Measurements from ENCODE around the gene SORCS2. TPM values are rescaled to one million over a fixed set of nuclear protein-coding genes. Genes with fewer than 3 reads are reported as not detected.

SORCS2 gene
- total RNA-seq, 2 experiments from 2014 or later, result not detected

- Mint-ChIP-seq H3K27me3 (peaks cover 46% of the 10 kb centered on the region), H3K4me1 (no peaks in the 10 kb centered on the region), H3K9me3 (no peaks in the 10 kb centered on the region), H3K4me3 (no peak overlapping the region), H3K36me3 (no peaks in the 10 kb centered on the region), H3K27ac (no peak overlapping the region)
- no peak for DNase-seq
Observed at GRCh38 chr4:7521666-7522065, 329.3 kb downstream of the SORCS2 start.

GRCh38 chr4:7522452-7523220 is 330.3 kb downstream of the SORCS2 start:
- H3K27ac Mint-ChIP-seq, result no peak overlapping the region
- no peak overlapping the region for H3K4me3 Mint-ChIP-seq
- peaks cover 46% of the 10 kb centered on the region for H3K27me3 Mint-ChIP-seq
- H3K36me3 Mint-ChIP-seq, result no peaks in the 10 kb centered on the region
- H3K4me1 Mint-ChIP-seq, result no peaks in the 10 kb centered on the region
- DNase-seq, result no peak
- no peaks in the 10 kb centered on the region for H3K9me3 Mint-ChIP-seq

DNA sequence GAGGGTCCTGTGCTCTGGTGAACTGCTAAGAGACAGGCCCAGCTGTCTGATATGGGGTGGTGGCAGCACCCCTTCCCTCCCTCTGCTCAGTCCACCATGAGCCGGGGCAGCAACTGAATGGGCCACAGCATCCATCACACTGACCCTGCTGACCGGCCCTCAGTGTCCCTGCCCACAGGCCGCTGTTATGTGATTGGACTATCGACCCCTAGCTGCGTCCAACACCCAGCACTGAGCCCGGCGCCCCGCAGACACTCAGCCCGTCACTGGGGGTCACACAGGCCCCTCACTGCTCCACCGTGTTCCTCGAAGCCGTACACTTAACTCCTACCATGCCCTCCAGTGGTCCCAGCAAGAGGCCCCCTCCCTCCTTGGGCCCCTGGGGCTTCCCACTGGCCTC is 331.2 kb downstream of the SORCS2 start:
- H3K9me3 Mint-ChIP-seq, result no peaks in the 10 kb centered on the region
- no peak overlapping the region for H3K4me3 Mint-ChIP-seq
- no peak for DNase-seq
- no peaks in the 10 kb centered on the region for H3K36me3 Mint-ChIP-seq
- H3K27ac Mint-ChIP-seq, result no peak overlapping the region
- no peaks in the 10 kb centered on the region for H3K4me1 Mint-ChIP-seq
- peaks cover 50% of the 10 kb centered on the region for H3K27me3 Mint-ChIP-seq

DNA sequence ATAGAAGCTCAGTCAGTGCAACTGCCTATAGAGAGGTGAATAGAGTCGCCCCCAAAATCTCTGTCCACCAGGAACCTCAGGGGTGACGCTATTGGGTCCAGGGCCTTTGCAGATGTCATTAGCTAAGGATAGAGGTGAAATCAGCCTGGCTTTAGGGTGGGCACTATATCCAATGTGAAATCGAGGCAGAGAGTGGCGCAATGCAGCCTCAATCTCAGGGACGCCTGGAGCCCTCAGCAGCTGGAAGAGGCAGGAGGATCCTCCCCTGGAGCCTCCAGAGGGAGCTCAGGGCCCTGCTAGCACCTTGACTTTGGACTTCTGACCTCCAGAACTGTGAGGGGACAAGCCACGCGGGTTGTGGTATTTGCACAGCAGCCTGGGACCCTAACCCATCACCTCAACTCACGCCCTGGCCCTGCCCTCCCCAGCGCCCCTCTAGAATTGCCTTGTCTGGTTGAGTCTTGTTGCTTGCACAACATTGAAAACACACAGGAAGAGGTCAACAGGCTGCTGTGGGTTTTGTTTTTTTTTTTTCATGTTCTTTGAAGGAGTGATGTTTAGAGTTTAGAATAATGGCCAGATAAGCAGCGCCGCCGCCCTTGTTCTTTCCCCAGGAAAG is 331.8 kb downstream of the SORCS2 start:
- Mint-ChIP-seq H3K9me3 (no peaks in the 10 kb centered on the region), H3K4me1 (no peaks in the 10 kb centered on the region), H3K4me3 (no peak overlapping the region), H3K27me3 (peaks cover 48% of the 10 kb centered on the region), H3K36me3 (no peaks in the 10 kb centered on the region), H3K27ac (no peak overlapping the region)
- no peak for DNase-seq

DNA sequence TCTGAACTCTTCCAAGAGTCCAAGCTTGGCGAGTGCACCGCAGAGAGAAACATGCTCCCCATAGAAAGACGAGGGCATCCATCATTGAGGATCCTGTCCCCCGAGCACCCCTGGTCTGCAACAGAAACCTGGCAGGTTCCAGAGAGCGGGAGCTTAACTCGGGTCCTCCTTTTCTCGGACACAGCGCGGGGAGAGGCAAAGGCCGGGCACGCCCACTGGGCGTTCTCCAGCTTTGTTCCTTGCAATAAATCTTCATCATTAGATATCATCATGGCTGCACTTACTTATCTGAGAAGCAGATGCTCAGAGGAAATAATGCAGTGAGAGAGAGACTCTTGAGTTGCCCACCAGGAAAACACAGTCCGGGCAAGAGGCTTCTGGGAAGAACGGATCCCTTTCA is 332.5 kb downstream of the SORCS2 start:
- no peaks in the 10 kb centered on the region for H3K4me1 Mint-ChIP-seq
- no peak for DNase-seq
- no peaks in the 10 kb centered on the region for H3K36me3 Mint-ChIP-seq
- peaks cover 44% of the 10 kb centered on the region for H3K27me3 Mint-ChIP-seq
- no peaks in the 10 kb centered on the region for H3K9me3 Mint-ChIP-seq
- no peak overlapping the region for H3K4me3 Mint-ChIP-seq
- no peak overlapping the region for H3K27ac Mint-ChIP-seq

- Mint-ChIP-seq H3K36me3 (no peaks in the 10 kb centered on the region), H3K4me1 (no peaks in the 10 kb centered on the region)
- DNase-seq, result no peak
Observed at GRCh38 chr4:7526491-7526890, 334.2 kb downstream of the SORCS2 start.

DNA sequence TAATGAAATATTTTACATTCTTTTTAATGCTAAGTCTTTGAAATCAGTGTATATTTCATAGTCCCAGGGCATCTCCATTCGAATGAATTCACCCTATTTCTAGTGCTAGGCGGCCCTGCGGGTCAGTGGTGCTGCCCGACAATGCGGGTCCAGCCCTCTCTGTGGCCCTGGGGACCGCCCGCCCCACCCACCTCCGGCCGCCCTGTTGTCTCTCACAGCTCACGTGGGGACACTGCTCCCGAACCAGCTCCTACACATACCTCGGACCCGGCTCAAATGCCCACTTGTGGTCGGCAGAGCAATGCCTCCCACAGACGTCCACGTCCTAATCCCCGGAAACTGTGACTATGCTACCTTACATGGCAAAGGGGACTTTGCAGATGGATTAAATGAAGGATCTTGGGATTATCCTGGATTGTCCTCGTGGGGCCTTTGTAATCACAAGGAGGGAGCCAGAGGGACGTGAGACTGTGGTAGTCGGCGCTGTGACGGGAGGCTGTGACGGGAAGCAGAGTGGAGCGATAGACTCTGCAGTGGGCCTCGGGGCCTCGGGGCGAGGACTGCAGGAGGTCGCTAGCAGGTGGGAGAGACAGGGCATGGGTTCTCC is 334.7 kb downstream of the SORCS2 start:
- H3K4me1 Mint-ChIP-seq, result no peaks in the 10 kb centered on the region
- no peak for DNase-seq
- no peaks in the 10 kb centered on the region for H3K36me3 Mint-ChIP-seq
- H3K4me3 Mint-ChIP-seq, result no peak overlapping the region
- peaks cover 35% of the 10 kb centered on the region for H3K27me3 Mint-ChIP-seq
- H3K27ac Mint-ChIP-seq, result no peak overlapping the region
- H3K9me3 Mint-ChIP-seq, result no peaks in the 10 kb centered on the region

More at GRCh38 chr4:7526491-7526890, 334.2 kb downstream of the SORCS2 start:
- peaks cover 41% of the 10 kb centered on the region for H3K27me3 Mint-ChIP-seq
- no peak overlapping the region for H3K4me3 Mint-ChIP-seq
- no peaks in the 10 kb centered on the region for H3K9me3 Mint-ChIP-seq
- H3K27ac Mint-ChIP-seq, result no peak overlapping the region

GRCh38 chr4:7529368-7530080 is 337.2 kb downstream of the SORCS2 start:
- Mint-ChIP-seq H3K27me3 (peaks cover 21% of the 10 kb centered on the region), H3K4me3 (no peak overlapping the region), H3K36me3 (no peaks in the 10 kb centered on the region), H3K9me3 (no peaks in the 10 kb centered on the region), H3K27ac (no peak overlapping the region), H3K4me1 (no peaks in the 10 kb centered on the region)
- no peak for DNase-seq

DNA sequence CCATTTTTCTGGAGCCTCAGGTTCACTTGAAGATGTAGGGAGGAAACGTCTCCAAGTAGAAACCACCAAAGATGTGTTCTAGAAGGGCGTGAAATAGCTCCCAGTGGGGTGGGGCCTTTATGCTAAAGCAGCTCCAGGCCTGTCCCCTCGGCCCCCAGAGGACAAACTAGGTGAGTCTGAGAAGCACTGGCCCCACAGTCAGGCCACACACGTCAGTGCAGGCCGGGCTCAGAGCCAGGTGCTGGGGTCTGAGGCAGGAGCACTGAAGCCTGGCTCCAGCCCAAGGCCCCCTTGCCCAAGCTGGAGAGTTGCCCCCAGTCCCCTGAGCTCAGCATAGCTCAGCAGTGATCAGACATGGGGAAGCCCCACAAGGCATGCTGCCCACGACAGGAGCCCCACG is 337.7 kb downstream of the SORCS2 start:
- no peak for DNase-seq
- Mint-ChIP-seq H3K9me3 (no peaks in the 10 kb centered on the region), H3K36me3 (no peaks in the 10 kb centered on the region), H3K27ac (no peak overlapping the region), H3K4me1 (no peaks in the 10 kb centered on the region), H3K27me3 (peaks cover 18% of the 10 kb centered on the region), H3K4me3 (no peak overlapping the region)

DNA sequence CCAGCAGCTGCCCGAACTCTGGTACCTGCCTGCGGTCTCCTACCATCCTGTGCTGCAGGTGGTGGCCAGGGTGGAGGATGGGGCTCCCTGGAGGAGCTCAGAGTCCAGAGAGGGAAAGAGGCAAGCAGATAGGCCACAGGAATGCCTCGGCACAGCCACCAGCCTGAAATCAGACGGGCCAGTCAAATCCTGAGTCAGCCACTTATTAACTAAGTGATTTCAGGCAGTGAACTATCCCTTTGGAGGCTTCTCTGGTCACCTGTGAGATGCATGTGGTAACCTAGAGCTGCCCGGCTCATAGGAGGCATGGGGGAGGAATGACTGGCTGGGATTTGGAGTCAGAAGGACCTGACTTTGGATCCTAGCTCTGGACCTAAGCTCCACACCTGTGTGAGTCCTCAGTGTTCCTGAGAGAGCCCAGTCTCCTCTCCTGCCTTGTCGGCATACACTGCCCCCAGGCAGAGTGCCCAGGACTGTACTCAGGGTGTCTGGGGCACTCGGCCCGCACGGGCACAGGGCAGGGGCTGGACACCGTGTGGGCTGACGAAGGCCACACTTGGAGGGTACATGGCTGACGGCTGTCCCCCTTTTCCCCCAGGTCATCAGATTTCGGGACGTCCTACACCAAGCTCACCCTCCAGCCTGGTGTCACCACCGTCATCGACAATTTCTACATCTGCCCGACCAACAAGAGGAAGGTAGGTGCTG is 338.7 kb downstream of the SORCS2 start:
- Mint-ChIP-seq H3K27ac (no peak overlapping the region), H3K4me3 (no peak overlapping the region), H3K36me3 (no peaks in the 10 kb centered on the region), H3K27me3 (peaks cover 8% of the 10 kb centered on the region), H3K9me3 (no peaks in the 10 kb centered on the region), H3K4me1 (no peaks in the 10 kb centered on the region)
- DNase-seq, result no peak

GRCh38 chr4:7531640-7531994 is 339.3 kb downstream of the SORCS2 start:
- Mint-ChIP-seq H3K27ac (no peak overlapping the region), H3K27me3 (peaks cover 3% of the 10 kb centered on the region), H3K4me1 (no peaks in the 10 kb centered on the region), H3K9me3 (no peaks in the 10 kb centered on the region), H3K4me3 (no peak overlapping the region), H3K36me3 (no peaks in the 10 kb centered on the region)
- no peak for DNase-seq

GRCh38 chr4:7532043-7532442 is 339.7 kb downstream of the SORCS2 start:
- no peaks in the 10 kb centered on the region for H3K4me1 Mint-ChIP-seq
- H3K27me3 Mint-ChIP-seq, result peaks cover 3% of the 10 kb centered on the region
- no peaks in the 10 kb centered on the region for H3K9me3 Mint-ChIP-seq
- no peaks in the 10 kb centered on the region for H3K36me3 Mint-ChIP-seq
- DNase-seq, result no peak
- no peak overlapping the region for H3K4me3 Mint-ChIP-seq
- no peak overlapping the region for H3K27ac Mint-ChIP-seq

- no peaks in the 10 kb centered on the region for H3K27me3 Mint-ChIP-seq
- no peak overlapping the region for H3K27ac Mint-ChIP-seq
Observed at GRCh38 chr4:7533267-7533666, 340.9 kb downstream of the SORCS2 start.

GRCh38 chr4:7535094-7535493 is 342.8 kb downstream of the SORCS2 start:
- H3K36me3 Mint-ChIP-seq, result no peaks in the 10 kb centered on the region
- no peak for DNase-seq
- H3K27me3 Mint-ChIP-seq, result no peaks in the 10 kb centered on the region
- H3K4me3 Mint-ChIP-seq, result no peak overlapping the region
- peaks cover under 1% of the 10 kb centered on the region for H3K9me3 Mint-ChIP-seq
- H3K27ac Mint-ChIP-seq, result no peak overlapping the region
- no peaks in the 10 kb centered on the region for H3K4me1 Mint-ChIP-seq

More at GRCh38 chr4:7533267-7533666, 340.9 kb downstream of the SORCS2 start:
- H3K9me3 Mint-ChIP-seq, result no peaks in the 10 kb centered on the region
- no peak for DNase-seq
- no peaks in the 10 kb centered on the region for H3K4me1 Mint-ChIP-seq
- no peaks in the 10 kb centered on the region for H3K36me3 Mint-ChIP-seq
- H3K4me3 Mint-ChIP-seq, result no peak overlapping the region

- Mint-ChIP-seq H3K4me3 (no peak overlapping the region), H3K9me3 (peaks cover 2% of the 10 kb centered on the region), H3K27me3 (no peaks in the 10 kb centered on the region), H3K27ac (no peak overlapping the region), H3K4me1 (no peaks in the 10 kb centered on the region), H3K36me3 (no peaks in the 10 kb centered on the region)
- no peak for DNase-seq
Observed at GRCh38 chr4:7535619-7536018, 343.3 kb downstream of the SORCS2 start.

Data from activated naive CD8-positive, alpha-beta T cell treated with anti-CD3 and anti-CD28 coated beads for 36 hours (primary cell).